Right renal cortex interstitium (tissue), 3 donors: Measurements from ENCODE around the gene CCM2. TPM values are rescaled to one million over a fixed set of nuclear protein-coding genes. Genes with fewer than 3 reads are reported as not detected.

Source experiments
- DNase-seq, 3 donors: peaks; one replicate each; pipeline ENCODE4 v3.0.0-alpha.2; 2013; ENCODE audit warnings: low read depth in 3 of 3, low spot score in 2 of 3
- polyA plus RNA-seq, 3 donors: library from polyadenylated mRNA; unstranded; fragments of 120-200 nt; gene quantifications; one replicate each; pipeline ENCODE4 v1.2.1, GENCODE V29; 2013; ENCODE audit not compliant: insufficient read length in 3 of 3

CCM2 gene
- polyA plus RNA-seq, 3 donors = 23.3 to 28.4 (median 26.4) TPM

GRCh38 chr7:44967571-44968446 lies 32.2 kb upstream of the CCM2 start:
- DNase-seq = no peak

- no peak for DNase-seq
These were observed 30.8 kb upstream of the CCM2 start for GRCh38 chr7:44969049-44969700.

DNA sequence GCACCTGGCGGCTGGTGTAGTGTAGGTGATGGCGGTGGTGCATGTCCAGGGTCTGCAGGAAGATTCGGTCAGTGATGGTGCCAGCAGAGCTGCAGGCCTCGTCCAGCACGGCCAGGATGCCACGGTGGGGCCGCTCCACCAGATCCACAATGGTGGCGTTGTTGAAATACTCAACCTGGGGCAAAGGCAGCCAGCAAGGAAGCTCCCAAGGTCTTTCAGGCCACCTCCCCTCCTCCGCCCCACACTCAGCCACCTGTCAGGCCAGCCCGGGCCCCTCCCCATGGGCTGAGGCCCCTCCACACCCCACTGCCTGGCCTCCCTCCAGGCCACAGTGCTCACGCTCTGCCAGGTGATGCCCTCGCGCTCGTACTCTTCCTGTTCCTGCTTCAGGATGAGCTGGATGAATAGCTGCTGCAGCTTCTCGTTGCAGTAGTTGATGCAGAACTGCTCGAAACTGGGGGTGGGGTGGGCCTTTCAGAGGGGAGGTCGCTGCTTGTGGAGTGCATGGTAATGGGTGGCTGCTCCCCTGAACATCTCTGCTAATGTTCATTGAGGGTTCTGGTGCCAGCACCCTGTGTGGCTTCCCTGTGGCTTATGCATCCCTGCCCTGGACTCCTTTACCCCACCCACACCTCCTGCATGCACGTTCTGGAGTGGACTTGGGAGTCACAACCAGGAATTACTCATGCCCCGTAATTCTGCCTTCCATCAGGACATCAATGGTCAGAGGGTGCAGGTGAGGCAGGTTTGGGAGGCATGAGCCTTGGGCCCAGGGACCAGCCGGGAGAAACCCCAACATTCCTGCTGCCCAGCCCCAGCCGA lies 30.1 kb upstream of the CCM2 start:
- DNase-seq = no peak

DNA sequence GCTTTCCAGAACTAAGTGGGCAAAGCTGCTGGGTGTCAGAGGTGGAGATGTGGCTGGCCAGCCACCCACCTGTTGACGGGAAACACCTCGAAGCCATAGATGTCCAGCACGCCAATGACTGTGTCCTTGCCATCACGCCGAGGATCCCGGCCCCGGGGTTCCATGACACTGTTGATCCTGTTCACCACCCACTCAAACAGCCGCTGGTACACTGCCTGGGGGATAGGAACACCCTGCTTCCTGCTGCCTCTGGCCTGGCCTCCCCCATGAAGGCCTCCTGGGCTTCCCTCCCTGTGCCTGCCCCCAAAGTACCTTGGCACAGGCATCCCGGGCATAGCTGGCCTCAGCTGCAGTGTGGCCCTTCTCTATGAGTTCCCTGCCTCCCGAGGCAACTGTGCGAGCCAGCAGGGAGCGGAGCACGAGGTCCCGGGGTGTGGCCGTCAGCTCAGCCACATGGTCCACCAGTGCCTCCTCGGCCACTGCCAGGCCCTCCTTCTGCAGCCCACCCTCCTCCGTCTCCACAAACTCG lies 29.4 kb upstream of the CCM2 start:
- no peak for DNase-seq

- no peak for DNase-seq
These were observed 28.7 kb upstream of the CCM2 start for GRCh38 chr7:44971188-44971901.

DNA sequence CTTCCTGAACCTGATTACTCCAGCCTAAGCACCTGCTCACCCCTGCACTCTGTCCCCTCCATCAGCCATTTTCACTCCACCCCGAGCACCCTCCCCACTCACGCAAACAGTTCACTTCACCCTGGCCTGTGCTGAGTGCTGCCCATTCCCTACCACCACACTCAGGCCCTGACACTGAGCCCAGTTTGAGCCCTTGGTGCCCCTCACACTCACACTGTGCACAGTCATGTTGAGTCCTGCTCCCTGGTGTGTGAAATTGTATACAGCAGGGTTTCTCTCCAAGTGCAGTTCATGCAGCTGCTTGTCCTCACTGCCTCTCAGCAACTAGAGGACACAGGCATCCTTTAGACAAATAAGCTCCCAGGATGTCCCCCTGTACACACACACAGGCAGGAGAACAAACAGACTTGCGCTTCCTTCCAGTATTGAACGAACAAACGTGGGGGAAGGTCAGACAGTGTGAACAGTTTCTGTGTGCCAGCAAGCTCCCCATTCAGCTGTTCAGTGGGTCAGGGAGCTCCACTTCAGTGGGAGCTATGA lies 28.0 kb upstream of the CCM2 start:
- DNase-seq = no peak

GRCh38 chr7:44972562-44972961 lies 27.4 kb upstream of the CCM2 start:
- no peak for DNase-seq

DNA sequence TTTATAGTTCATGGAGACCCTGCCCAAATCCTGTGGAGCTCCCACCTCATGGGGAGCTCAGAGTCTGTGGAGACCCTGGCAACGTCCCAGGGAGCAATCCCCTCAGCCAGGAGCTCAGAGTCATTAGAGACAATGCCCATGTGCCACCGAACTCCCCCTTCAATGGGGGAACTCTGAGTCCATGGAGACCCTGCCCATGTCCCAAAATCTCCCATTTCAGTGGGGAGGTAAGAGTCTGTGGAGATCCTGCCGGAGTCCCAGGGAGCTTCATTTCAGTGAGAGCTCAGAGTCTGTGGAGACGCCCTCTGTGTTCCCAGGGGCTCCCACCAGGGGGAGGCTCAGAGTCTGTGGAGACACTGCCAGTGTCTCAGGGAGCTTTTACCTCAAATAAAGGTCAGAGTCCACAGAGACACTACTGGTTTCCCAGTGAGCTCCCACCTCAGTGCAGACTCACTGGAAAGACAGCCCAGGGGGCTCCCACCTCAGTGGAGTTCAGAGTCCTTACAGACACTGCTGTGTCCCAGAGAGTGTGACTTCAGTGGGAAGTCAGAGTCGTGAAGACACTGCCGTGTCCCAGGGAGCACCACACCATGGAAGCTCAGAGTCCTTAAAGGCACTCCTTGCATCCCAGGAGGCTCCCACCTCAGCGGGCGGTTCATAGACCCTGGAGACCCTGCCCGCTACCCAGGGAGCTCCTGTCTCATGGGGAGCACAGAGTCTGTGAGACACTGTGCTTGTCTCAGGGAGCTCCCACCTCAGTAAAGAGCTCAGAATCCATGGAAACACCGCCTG lies 26.2 kb upstream of the CCM2 start:
- DNase-seq = no peak

GRCh38 chr7:44974549-44974948 lies 25.5 kb upstream of the CCM2 start:
- no peak for DNase-seq

GRCh38 chr7:44975331-44976039 lies 24.5 kb upstream of the CCM2 start:
- no peak for DNase-seq

DNA sequence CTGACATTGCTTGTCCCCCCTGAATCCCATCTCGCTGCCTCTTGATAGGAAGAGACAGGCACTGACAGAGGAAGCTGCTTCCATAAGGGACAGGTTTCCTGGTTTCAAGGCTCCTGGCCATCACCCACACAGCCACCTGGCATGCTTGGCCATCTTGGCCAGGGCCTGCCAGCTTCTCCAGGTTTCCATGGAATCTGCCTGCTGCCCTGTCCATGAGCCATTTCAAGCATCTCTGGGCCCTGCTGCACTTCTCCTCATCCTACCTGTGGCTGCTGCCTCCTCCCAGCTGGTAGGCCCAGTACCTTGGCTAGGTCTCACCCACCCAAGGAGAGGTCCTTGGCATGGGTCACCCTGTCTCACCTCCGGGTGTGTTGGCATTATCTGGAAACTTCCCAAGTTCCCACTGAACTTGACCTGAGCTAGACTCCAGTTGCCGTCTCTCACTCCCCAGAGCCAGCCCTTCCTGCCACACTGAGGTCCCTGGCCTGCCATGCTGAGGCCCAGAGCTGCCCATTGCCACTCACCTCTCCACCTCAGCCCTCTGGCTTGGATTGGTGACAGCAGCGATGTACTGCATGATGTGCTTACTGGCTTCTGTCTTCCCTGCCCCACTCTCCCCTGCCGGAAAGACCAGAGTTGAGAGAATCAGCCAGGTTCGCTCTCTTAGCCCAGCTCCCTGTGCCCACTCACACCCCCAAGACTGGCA lies 23.8 kb upstream of the CCM2 start:
- no peak for DNase-seq

DNA sequence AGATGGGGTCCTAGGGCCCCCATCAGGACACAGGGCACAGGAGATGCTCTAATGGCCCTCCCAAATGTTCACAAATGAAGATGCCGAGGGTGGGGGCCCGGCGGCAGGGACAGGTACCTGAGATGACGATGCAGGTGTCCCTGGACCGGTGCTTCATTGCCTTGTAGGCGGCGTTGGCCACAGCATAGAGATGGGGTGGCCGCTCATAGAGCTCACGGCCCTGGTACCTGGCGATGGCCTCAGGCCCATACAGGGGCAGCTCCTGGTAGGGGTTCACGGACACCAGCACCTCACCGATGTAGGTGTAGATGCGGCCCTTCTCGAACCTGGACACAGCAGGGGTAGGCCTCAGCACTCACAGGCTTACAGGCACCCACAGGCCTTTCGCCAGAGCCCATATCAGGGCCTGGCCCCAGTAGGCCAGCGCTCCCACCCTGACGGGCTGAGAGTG lies 23.2 kb upstream of the CCM2 start:
- no peak for DNase-seq

- DNase-seq = no peak
These were observed 22.6 kb upstream of the CCM2 start for GRCh38 chr7:44977304-44977958.

GRCh38 chr7:44977959-44978335 lies 22.1 kb upstream of the CCM2 start:
- no peak for DNase-seq

- no peak for DNase-seq
These were observed 21.3 kb upstream of the CCM2 start, which contains the start of gene MYO1G for GRCh38 chr7:44978511-44979366. Gene MYO1G (minus strand): TSS chr7:44979015. CDS start chr7:44978961, 54 bp downstream.
